NT2/D1 (cell line): ENCODE data around the gene ST6GALNAC3.

Source experiments
- DNase-seq: peaks from one replicate; pipeline ENCODE4 v3.0.0-alpha.2; 2011; ENCODE audit warnings: low read depth, low spot score
- H3K27me3 ChIP-seq: 2 replicates; pipeline ENCODE4 v1.6.0; 2011; ENCODE audit warnings: mild to moderate bottlenecking; ENCODE audit not compliant: insufficient read length, insufficient read depth
- H3K36me3 ChIP-seq: 2 replicates; pipeline ENCODE4 v1.6.1; 2011; ENCODE audit warnings: mild to moderate bottlenecking, low read length, mixed read lengths; ENCODE audit not compliant: insufficient read depth, insufficient read length
- H3K4me1 ChIP-seq: 2 replicates; pipeline ENCODE4 v1.5.1; 2011; ENCODE audit not compliant: insufficient read depth, insufficient read length
- H3K4me3 ChIP-seq: 2 replicates; pipeline ENCODE4 v1.5.1; 2011; ENCODE audit warnings: low read depth; ENCODE audit not compliant: insufficient read length
- H3K9ac ChIP-seq: 2 replicates; pipeline ENCODE4 v1.6.0; 2011; ENCODE audit warnings: low read depth; ENCODE audit not compliant: insufficient read length
- H3K9me3 ChIP-seq: 2 replicates; pipeline ENCODE4 v1.5.1; 2011; ENCODE audit warnings: mild to moderate bottlenecking, low read length; ENCODE audit not compliant: insufficient read depth
- SUZ12 ChIP-seq: IDR thresholded peaks from 2 replicates; pipeline ENCODE4 v1.6.1; 2011; ENCODE audit not compliant: insufficient read length, insufficient read depth; ENCODE audit errors: extremely low read depth
- YY1 ChIP-seq: IDR thresholded peaks from 2 replicates; pipeline ENCODE4 v1.6.1; 2011; ENCODE audit not compliant: insufficient read length, insufficient read depth
- ZNF274 ChIP-seq: IDR thresholded peaks from 2 replicates; pipeline ENCODE4 v1.6.1; 2011; ENCODE audit warnings: mild to moderate bottlenecking, low read depth, low read length

The ST6GALNAC3 gene

GRCh38 chr1:76410499-76410898 is 336.0 kb downstream of the ST6GALNAC3 start:
- no peak overlapping the region for H3K9ac ChIP-seq
- no peaks in the 10 kb centered on the region for H3K36me3 ChIP-seq
- no peaks in the 10 kb centered on the region for H3K27me3 ChIP-seq
- no peaks in the 10 kb centered on the region for H3K9me3 ChIP-seq
- H3K4me3 ChIP-seq, result no peak overlapping the region
- H3K4me1 ChIP-seq, result no peaks in the 10 kb centered on the region
- TF ChIP-seq SUZ12 (no peak), YY1 (no peak), ZNF274 (no peak)
- DNase-seq, result no peak

GRCh38 chr1:76418531-76418930 is 344.0 kb downstream of the ST6GALNAC3 start:
- no peaks in the 10 kb centered on the region for H3K4me1 ChIP-seq
- DNase-seq, result no peak
- H3K27me3 ChIP-seq, result no peaks in the 10 kb centered on the region
- H3K9ac ChIP-seq, result no peak overlapping the region
- no peaks in the 10 kb centered on the region for H3K9me3 ChIP-seq
- no peak for TF ChIP-seq SUZ12
- no peak for TF ChIP-seq ZNF274
- TF ChIP-seq YY1, result no peak
- no peaks in the 10 kb centered on the region for H3K36me3 ChIP-seq
- H3K4me3 ChIP-seq, result no peak overlapping the region

GRCh38 chr1:76419603-76420002 is 345.1 kb downstream of the ST6GALNAC3 start:
- no peak overlapping the region for H3K4me3 ChIP-seq
- DNase-seq, result no peak
- H3K36me3 ChIP-seq, result no peaks in the 10 kb centered on the region
- H3K9me3 ChIP-seq, result no peaks in the 10 kb centered on the region
- no peaks in the 10 kb centered on the region for H3K27me3 ChIP-seq
- TF ChIP-seq SUZ12 (no peak), YY1 (no peak), ZNF274 (no peak)
- no peak overlapping the region for H3K9ac ChIP-seq
- no peaks in the 10 kb centered on the region for H3K4me1 ChIP-seq

- no peaks in the 10 kb centered on the region for H3K9me3 ChIP-seq
- no peak overlapping the region for H3K9ac ChIP-seq
- DNase-seq, result no peak
- H3K4me1 ChIP-seq, result no peaks in the 10 kb centered on the region
- H3K27me3 ChIP-seq, result no peaks in the 10 kb centered on the region
- no peaks in the 10 kb centered on the region for H3K36me3 ChIP-seq
- H3K4me3 ChIP-seq, result no peak overlapping the region
- TF ChIP-seq SUZ12 (no peak), ZNF274 (no peak)
These were observed 350.9 kb downstream of the ST6GALNAC3 start for GRCh38 chr1:76425201-76426145.

- Histone ChIP-seq H3K4me1 (no peaks in the 10 kb centered on the region), H3K4me3 (no peak overlapping the region), H3K9me3 (no peaks in the 10 kb centered on the region), H3K9ac (no peak overlapping the region), H3K36me3 (no peaks in the 10 kb centered on the region), H3K27me3 (no peaks in the 10 kb centered on the region)
- no peak for DNase-seq
- no peak for TF ChIP-seq SUZ12
- no peak for TF ChIP-seq ZNF274
These were observed 352.1 kb downstream of the ST6GALNAC3 start for GRCh38 chr1:76426606-76427005.

GRCh38 chr1:76428028-76428427 is 353.5 kb downstream of the ST6GALNAC3 start:
- Histone ChIP-seq H3K36me3 (no peaks in the 10 kb centered on the region), H3K9ac (no peak overlapping the region), H3K4me3 (no peak overlapping the region), H3K9me3 (no peaks in the 10 kb centered on the region), H3K27me3 (no peaks in the 10 kb centered on the region), H3K4me1 (no peaks in the 10 kb centered on the region)
- no peak for TF ChIP-seq SUZ12
- no peak for TF ChIP-seq ZNF274
- TF ChIP-seq YY1, result no peak
- DNase-seq, result no peak

GRCh38 chr1:76430531-76430930 is 356.0 kb downstream of the ST6GALNAC3 start:
- Histone ChIP-seq H3K9me3 (no peaks in the 10 kb centered on the region), H3K4me1 (no peaks in the 10 kb centered on the region), H3K9ac (no peak overlapping the region), H3K36me3 (no peaks in the 10 kb centered on the region), H3K27me3 (no peaks in the 10 kb centered on the region), H3K4me3 (no peak overlapping the region)
- TF ChIP-seq ZNF274 (no peak), SUZ12 (no peak), YY1 (no peak)
- DNase-seq, result no peak
